ENCODE results near the gene CD59.
A peak's percentile ranks its signal among the peaks of the same experiment; 100 is the strongest.

GRCh38 chr11:33690290-33691065, 45.7 kb downstream of the CD59 start:
- TF ChIP-seq YY1 (IDR thresholded peaks at IDR 0.05; ENCODE audit: insufficient read depth, insufficient replicate concordance, low read depth, low read length): no peak
- TF ChIP-seq CEBPB (IDR thresholded peaks at IDR 0.05; ENCODE audit: borderline replicate concordance, low read depth, low read length): no peak
- no peak for TF ChIP-seq FOXM1 (CRISPR knock-in tag; IDR thresholded peaks at IDR 0.05)
- TF ChIP-seq ZBTB26 (CRISPR knock-in tag; IDR thresholded peaks at IDR 0.05; ENCODE audit: borderline replicate concordance): peak; percentile 56; the same call in 1 of the 2 replicates
- TF ChIP-seq MAX (IDR thresholded peaks at IDR 0.05): no peak
- no peak for TF ChIP-seq CTCF (CRISPR knock-in tag; IDR thresholded peaks at IDR 0.05)
- TF ChIP-seq BRD4 (CRISPR knock-in tag; IDR thresholded peaks at IDR 0.05): no peak
- TF ChIP-seq ARNT (IDR thresholded peaks at IDR 0.05): no peak

Data from HepG2 (cell line).